Tongue (tissue), 3 donors: ENCODE results near the gene POLR1A. TPM values are rescaled to one million over a fixed set of nuclear protein-coding genes. Genes with fewer than 3 reads are reported as not detected.

Experiments
- DNase-seq: peaks from one replicate; pipeline ENCODE4 v3.0.0-alpha.2; 2015
- small RNA-seq: library from RNA; depleted of rRNA; stranded (forward); fragments of <200 nt; gene quantifications from one replicate; pipeline ENCODE3, GENCODE V24; 2014; ENCODE audit warnings: low replicate concordance
- total RNA-seq: library from RNA; depleted of rRNA; stranded (reverse); fragments of >200 nt; gene quantifications from one replicate; pipeline ENCODE4 v1.2.3, GENCODE V29; 2014

POLR1A gene
- total RNA-seq, 1 donor from 2014 or later: 19.8 TPM

- DNase-seq: no peak
These were observed 126.6 kb downstream of the POLR1A start for GRCh38 chr2:85978883-85979780.

- DNase-seq: peak; percentile 92
These were observed 129.4 kb downstream of the POLR1A start for GRCh38 chr2:85976106-85976920.

- no peak for DNase-seq
These were observed 130.1 kb downstream of the POLR1A start for GRCh38 chr2:85975581-85975980.

- DNase-seq: no peak
These were observed 131.3 kb downstream of the POLR1A start for GRCh38 chr2:85974390-85974789.

- no peak for DNase-seq
These were observed 133.3 kb downstream of the POLR1A start for GRCh38 chr2:85972355-85972754.

- no peak for DNase-seq
These were observed 134.3 kb downstream of the POLR1A start for GRCh38 chr2:85971366-85971765.

Small RNA genes within 50 kb of the gene (small RNA-seq; reads per million reads assigned to genes)
- 1,635 reads per million, percentile 99 among the genes with 10 or more reads in this experiment for gene SNORD94

Other genes with a start within 250 kb of the POLR1A start
- 18.2 TPM for gene ST3GAL5, start 216.9 kb downstream of the POLR1A start, total RNA-seq
- gene PTCD3, start 349 bp upstream of the POLR1A start, total RNA-seq: 152 TPM
- 93.1 TPM for gene IMMT, start 89.6 kb upstream of the POLR1A start, total RNA-seq
- gene MRPL35, start 93.6 kb upstream of the POLR1A start, total RNA-seq: 38.4 TPM
- 29.3 TPM for gene REEP1, start 231.7 kb upstream of the POLR1A start, total RNA-seq